ENCODE measurements around the gene DPF3. TPM values are rescaled to one million over a fixed set of nuclear protein-coding genes. Genes with fewer than 3 reads are reported as not detected.

Gene DPF3
- total RNA-seq, 1 experiment from 2014 or later = 0.31 TPM

DNA sequence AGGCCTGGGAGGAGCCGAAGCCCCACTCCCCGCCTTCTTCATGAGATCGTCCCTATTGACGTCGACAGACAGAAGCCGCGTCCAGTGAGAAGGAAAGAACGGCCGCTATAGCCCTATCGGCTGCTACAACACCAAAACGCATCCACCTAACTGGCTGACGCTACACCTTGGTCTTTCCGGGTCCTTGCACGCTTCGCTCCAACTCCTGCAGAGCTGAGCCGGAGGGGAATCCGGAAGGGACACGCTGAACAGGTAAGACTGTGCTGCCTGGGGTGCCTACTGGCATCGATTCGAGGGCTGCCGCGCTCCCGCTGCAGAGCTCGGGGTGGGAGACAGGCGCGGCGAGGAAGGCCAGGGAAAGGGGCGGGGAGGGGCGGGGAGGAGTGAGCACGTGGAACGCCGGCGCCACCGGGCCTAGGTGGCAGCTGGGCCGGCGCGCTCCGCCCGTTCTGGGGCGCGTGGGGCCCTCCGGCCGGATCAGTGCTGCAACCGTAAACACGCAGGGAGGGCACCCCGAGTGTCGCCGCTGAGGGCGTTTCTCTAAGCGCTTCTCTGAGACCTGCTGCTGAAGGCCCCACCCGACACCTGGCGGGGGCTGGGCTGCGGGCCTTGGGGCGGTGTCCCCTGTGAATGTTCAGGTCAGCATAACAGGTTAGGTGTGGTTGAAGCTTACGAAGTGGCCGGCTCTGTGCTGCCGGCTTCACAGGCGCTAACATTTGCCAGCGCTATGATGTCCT, 32.6 kb upstream of the DPF3 start, which contains the start of gene DCAF4 (continued):
- TF ChIP-seq, protein P1, sequence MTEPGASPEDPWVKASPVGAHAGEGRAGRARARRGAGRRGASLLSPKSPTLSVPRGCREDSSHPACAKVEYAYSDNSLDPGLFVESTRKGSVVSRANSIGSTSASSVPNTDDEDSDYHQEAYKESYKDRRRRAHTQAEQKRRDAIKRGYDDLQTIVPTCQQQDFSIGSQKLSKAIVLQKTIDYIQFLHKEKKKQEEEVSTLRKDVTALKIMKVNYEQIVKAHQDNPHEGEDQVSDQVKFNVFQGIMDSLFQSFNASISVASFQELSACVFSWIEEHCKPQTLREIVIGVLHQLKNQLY (CRISPR knock-in tag; IDR thresholded peaks at IDR 0.05) = no peak

DNA sequence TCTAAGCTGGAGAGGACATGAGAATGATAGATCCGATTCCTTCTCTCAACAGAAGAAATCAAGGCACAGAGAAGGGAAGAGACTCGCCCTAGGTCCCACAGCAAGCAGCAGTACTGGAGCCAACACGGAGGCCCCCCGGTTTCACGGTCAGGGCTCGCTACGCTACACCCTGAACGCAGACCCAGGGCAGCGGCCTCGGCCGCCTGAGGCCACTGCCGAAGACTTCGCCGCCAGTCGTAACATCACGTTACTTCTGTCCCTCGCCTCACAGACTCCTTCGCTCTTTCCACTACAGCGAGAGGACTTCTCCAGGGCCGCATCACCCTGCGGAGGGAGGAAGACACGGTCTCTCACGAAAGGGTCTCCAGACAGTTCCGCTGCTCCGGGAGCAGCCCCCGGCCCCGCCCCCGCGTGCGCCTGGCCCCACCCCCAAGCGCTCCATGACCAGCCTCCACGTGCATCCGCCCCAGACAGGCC, 32.0 kb upstream of the DPF3 start:
- H3K27ac Mint-ChIP-seq = no peak overlapping the region
- H3K36me3 Mint-ChIP-seq = no peaks in the 10 kb centered on the region
- POLR2A ChIA-PET = interaction anchor here (0.5 to 1.4 kb wide), 3 partner anchors 14 to 133 kb away, joined by 3 read pairs; partner anchors contain the start of gene RBM25
- CTCF ChIA-PET = interaction anchor here (0.7 to 1.5 kb wide), 3 partner anchors 22 to 412 kb away, joined by 3 to 8 read pairs (median 3); no protein-coding TSS in a partner anchor
- peak; percentile 19 for ATAC-seq
- H3K27me3 Mint-ChIP-seq (ENCODE audit: low read depth) = peaks cover 20% of the 10 kb centered on the region
- peak overlapping the region; percentile 87 for H3K4me3 Mint-ChIP-seq
- H3K4me1 Mint-ChIP-seq = peaks cover 15% of the 10 kb centered on the region
- no peaks in the 10 kb centered on the region for H3K9me3 Mint-ChIP-seq
- DNase-seq (ENCODE audit: low spot score) = no peak
- TF ChIP-seq, protein P2, sequence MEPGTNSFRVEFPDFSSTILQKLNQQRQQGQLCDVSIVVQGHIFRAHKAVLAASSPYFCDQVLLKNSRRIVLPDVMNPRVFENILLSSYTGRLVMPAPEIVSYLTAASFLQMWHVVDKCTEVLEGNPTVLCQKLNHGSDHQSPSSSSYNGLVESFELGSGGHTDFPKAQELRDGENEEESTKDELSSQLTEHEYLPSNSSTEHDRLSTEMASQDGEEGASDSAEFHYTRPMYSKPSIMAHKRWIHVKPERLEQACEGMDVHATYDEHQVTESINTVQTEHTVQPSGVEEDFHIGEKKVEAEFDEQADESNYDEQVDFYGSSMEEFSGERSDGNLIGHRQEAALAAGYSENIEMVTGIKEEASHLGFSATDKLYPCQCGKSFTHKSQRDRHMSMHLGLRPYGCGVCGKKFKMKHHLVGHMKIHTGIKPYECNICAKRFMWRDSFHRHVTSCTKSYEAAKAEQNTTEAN (CRISPR knock-in tag; IDR thresholded peaks at IDR 0.05) = no peak
- no peak for TF ChIP-seq KAT7 (CRISPR knock-in tag; IDR thresholded peaks at IDR 0.05; ENCODE audit: borderline replicate concordance)
- TF ChIP-seq, protein P3, sequence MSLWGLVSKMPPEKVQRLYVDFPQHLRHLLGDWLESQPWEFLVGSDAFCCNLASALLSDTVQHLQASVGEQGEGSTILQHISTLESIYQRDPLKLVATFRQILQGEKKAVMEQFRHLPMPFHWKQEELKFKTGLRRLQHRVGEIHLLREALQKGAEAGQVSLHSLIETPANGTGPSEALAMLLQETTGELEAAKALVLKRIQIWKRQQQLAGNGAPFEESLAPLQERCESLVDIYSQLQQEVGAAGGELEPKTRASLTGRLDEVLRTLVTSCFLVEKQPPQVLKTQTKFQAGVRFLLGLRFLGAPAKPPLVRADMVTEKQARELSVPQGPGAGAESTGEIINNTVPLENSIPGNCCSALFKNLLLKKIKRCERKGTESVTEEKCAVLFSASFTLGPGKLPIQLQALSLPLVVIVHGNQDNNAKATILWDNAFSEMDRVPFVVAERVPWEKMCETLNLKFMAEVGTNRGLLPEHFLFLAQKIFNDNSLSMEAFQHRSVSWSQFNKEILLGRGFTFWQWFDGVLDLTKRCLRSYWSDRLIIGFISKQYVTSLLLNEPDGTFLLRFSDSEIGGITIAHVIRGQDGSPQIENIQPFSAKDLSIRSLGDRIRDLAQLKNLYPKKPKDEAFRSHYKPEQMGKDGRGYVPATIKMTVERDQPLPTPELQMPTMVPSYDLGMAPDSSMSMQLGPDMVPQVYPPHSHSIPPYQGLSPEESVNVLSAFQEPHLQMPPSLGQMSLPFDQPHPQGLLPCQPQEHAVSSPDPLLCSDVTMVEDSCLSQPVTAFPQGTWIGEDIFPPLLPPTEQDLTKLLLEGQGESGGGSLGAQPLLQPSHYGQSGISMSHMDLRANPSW (CRISPR knock-in tag; conservative IDR thresholded peaks at IDR 0.05; ENCODE audit: low read depth) = no peak
- no peak for TF ChIP-seq MYBL2 (CRISPR knock-in tag; IDR thresholded peaks at IDR 0.05)
- no peak for TF ChIP-seq MXD4 (CRISPR knock-in tag; IDR thresholded peaks at IDR 0.05; ENCODE audit: borderline replicate concordance)

DNA sequence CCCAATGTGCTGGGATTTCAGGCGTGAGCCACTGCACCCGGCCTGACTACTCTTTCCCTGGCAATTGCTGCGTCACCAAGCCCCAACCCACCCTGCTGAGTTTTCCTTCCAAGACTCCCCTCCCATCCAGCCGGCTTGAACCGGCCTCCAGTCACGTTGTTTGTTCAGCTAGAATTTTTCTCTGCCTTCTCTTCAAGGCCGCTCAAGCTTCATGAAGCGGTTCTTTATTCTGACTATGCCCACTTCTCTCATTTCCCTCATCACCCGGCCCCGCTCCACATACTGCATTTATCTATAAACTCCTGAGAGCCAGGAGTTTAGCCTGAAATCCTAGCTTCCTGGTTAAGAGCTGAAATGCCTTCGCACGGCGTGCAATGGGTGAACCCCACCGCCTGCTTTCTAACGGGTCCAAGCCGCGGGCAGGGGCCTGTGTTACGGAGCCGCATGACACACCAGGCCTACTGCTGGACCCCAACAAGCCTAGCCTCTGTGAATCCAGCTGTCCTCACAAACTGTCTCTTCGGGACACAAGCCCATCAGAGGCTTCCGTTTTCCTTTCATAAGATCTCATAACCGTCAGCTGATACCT, 31.4 kb upstream of the DPF3 start:
- Mint-ChIP-seq H3K4me1 (peaks cover 15% of the 10 kb centered on the region), H3K4me3 (peak overlapping the region; percentile 87), H3K27ac (no peak overlapping the region), H3K27me3 (ENCODE audit: low read depth) (peaks cover 20% of the 10 kb centered on the region), H3K9me3 (no peaks in the 10 kb centered on the region), H3K36me3 (no peaks in the 10 kb centered on the region)
- ChIA-PET POLR2A (interaction anchor here (0.5 to 1.4 kb wide), 2 partner anchors 13 to 134 kb away, joined by 3 read pairs; no protein-coding TSS in a partner anchor), CTCF (interaction anchor here (0.7 to 1.1 kb wide), 2 partner anchors 23 to 24 kb away, joined by 3 read pairs; no protein-coding TSS in a partner anchor)
- DNase-seq (ENCODE audit: low spot score) = no peak
- ATAC-seq = no peak
- TF ChIP-seq ZNF423 (CRISPR knock-in tag; IDR thresholded peaks at IDR 0.05) (no peak), ATF1 (CRISPR knock-in tag; IDR thresholded peaks at IDR 0.05) (no peak), GTF2I (CRISPR knock-in tag; conservative IDR thresholded peaks at IDR 0.05) (no peak), ZNF396 (CRISPR knock-in tag; IDR thresholded peaks at IDR 0.05; ENCODE audit: borderline replicate concordance) (no peak), RELA (CRISPR knock-in tag; IDR thresholded peaks at IDR 0.05; ENCODE audit: borderline replicate concordance) (no peak)
- TF ChIP-seq, protein P4, sequence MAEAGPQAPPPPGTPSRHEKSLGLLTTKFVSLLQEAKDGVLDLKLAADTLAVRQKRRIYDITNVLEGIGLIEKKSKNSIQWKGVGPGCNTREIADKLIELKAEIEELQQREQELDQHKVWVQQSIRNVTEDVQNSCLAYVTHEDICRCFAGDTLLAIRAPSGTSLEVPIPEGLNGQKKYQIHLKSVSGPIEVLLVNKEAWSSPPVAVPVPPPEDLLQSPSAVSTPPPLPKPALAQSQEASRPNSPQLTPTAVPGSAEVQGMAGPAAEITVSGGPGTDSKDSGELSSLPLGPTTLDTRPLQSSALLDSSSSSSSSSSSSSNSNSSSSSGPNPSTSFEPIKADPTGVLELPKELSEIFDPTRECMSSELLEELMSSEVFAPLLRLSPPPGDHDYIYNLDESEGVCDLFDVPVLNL (CRISPR knock-in tag; IDR thresholded peaks at IDR 0.05; ENCODE audit: borderline replicate concordance, low read depth) = no peak
- TF ChIP-seq, protein P5, sequence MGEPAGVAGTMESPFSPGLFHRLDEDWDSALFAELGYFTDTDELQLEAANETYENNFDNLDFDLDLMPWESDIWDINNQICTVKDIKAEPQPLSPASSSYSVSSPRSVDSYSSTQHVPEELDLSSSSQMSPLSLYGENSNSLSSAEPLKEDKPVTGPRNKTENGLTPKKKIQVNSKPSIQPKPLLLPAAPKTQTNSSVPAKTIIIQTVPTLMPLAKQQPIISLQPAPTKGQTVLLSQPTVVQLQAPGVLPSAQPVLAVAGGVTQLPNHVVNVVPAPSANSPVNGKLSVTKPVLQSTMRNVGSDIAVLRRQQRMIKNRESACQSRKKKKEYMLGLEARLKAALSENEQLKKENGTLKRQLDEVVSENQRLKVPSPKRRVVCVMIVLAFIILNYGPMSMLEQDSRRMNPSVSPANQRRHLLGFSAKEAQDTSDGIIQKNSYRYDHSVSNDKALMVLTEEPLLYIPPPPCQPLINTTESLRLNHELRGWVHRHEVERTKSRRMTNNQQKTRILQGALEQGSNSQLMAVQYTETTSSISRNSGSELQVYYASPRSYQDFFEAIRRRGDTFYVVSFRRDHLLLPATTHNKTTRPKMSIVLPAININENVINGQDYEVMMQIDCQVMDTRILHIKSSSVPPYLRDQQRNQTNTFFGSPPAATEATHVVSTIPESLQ (CRISPR knock-in tag; IDR thresholded peaks at IDR 0.05) = no peak
- TF ChIP-seq, protein P6, sequence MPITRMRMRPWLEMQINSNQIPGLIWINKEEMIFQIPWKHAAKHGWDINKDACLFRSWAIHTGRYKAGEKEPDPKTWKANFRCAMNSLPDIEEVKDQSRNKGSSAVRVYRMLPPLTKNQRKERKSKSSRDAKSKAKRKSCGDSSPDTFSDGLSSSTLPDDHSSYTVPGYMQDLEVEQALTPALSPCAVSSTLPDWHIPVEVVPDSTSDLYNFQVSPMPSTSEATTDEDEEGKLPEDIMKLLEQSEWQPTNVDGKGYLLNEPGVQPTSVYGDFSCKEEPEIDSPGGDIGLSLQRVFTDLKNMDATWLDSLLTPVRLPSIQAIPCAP (CRISPR knock-in tag; IDR thresholded peaks at IDR 0.05) = no peak
